ENCODE data around the gene STX10. TPM values are rescaled to one million over a fixed set of nuclear protein-coding genes. Genes with fewer than 3 reads are reported as not detected.
A peak's percentile ranks its signal among the peaks of the same experiment; 100 is the strongest.
"Not testable (repeated sequence)": the region's sequence is repeated elsewhere in the genome, so short reads cannot be mapped to it uniquely, and the experiment has no call there.

STX10 gene
- polyA plus RNA-seq, 1 donor: 47.0 TPM

GRCh38 chr19:13165162-13165997, 15.2 kb upstream of the STX10 start:
- no peak for DNase-seq

GRCh38 chr19:13164343-13165161, 14.4 kb upstream of the STX10 start:
- peak; percentile 88 for DNase-seq

- peak; percentile 82 for DNase-seq
These were observed 13.6 kb upstream of the STX10 start for GRCh38 chr19:13163609-13164342.

DNA sequence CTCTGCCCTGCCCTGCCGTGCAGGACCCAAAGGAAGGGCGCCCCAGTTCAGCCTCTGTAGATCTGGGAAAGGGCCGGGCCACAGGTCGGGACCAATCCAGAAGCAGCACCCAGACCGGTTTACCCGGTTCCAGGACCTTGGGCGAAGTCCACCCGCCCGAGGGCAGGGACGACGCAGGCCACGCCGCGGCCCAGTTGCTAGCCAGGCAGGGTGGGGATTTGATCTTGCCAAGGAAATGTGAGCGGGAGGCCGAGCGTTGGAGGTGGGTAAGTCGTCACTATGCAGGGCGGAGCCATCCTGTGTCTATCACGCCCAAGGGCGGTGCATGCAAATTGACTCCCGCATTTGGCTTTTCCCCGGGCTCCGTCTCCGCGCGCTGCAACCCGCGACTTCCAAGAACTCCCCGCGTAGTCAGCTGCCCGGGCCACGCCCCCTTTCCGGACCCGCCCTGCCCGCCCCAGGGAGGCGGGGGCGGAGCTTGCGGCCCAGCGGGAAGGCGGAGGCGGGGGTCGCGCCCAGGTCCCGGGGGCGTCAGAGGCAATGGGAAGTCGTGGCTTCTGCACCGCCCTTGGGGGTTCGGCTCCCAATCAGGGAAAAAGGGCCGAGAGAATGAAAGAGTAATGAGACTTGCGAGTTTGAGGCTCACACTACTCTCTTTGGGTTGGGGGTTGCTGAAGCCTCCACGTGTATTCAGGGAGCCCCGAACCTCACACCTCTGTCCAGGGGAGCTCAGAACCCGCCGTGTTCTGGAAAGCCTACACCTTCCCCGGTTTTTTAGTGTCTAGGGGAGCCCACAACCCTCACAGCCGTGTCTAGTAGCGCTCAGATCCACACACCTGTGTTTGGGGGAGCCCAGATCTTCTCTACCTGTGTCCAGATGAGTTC, 12.8 kb upstream of the STX10 start:
- DNase-seq: peak; percentile 97

DNA sequence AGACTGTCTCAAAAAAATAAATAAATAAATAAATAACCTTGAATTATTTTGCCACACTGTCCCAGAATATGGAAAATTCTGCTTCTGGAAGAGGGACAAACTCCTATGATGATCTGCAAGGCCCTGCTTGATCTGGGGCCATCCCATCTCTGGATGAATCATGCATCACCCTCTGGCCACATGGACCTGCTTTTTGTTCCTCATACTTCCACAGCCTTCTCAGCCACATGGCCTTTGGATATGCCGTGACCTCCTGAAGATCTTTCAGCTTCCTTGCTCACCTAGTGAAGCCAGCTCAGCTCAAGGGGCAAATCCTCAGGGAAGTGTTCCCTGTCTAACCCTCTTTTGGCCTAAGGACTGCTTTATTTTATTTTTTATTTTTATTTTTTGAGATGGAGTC, 10.4 kb upstream of the STX10 start:
- DNase-seq: no peak

GRCh38 chr19:13159713-13160112, 9.5 kb upstream of the STX10 start:
- DNase-seq: no peak

- DNase-seq: peak; percentile 64
These were observed 5.5 kb upstream of the STX10 start for GRCh38 chr19:13155472-13156359.

GRCh38 chr19:13154911-13155471, 4.8 kb upstream of the STX10 start:
- peak; percentile 86 for DNase-seq

DNA sequence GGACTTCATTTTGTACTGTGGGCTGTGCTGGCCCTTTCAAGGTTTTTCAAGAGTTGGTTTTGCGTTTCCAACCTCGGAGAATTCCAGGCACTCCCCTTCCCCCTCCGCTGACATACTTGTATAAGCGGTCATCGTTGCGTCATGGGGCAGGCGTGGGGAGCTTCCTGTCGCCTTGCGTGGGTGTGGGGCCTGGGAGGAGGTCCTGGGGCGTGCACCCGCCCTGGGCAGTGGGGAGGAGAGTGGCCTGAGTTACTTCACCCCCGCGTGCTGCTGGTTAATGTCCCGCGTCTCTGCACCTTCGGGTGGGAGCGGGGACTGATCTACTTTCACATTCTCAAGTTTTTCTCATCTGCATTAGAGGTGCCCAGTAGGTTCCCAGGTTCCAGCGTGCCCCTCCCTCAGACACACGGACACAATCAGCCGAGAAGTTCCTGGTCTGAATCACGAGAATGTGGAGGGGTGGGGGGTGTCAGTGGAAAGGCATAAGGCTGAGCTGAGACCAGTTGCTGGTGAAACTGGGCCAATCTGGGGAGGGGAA, 4.1 kb upstream of the STX10 start:
- peak; percentile 84 for DNase-seq

DNA sequence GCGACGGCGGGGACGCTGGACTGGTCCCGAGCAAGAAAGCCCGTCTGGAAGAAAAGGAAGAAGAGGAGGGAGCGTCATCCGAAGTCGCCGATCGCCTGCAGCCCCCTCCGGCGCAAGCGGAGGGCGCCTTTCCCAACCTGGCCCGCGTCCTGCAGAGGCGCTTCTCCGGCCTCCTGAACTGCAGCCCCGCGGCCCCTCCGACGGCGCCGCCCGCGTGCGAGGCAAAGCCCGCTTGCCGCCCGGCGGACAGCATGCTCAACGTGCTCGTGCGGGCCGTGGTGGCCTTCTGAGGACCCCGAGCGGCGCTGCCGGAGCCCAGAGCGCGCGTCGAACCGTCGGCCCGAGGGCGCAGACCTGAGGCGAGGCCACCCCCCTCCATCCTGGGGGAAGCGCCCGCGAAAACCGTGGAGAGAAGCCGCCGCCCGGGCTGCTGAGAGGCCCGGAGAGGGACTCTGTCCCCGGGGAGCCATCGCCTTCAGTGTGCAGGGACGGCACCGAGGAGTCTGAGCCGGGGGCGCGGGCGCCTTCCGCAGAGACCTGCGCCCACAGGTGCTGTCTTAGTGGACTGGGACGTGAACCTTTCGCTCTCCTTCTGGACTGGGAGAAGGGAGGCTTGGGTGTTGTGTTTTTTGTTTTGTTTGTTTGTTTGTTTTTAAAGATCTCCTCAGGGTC, 3.5 kb upstream of the STX10 start:
- no peak for DNase-seq

- peak; percentile 98 for DNase-seq
These were observed 2.9 kb upstream of the STX10 start for GRCh38 chr19:13152974-13153568.

DNA sequence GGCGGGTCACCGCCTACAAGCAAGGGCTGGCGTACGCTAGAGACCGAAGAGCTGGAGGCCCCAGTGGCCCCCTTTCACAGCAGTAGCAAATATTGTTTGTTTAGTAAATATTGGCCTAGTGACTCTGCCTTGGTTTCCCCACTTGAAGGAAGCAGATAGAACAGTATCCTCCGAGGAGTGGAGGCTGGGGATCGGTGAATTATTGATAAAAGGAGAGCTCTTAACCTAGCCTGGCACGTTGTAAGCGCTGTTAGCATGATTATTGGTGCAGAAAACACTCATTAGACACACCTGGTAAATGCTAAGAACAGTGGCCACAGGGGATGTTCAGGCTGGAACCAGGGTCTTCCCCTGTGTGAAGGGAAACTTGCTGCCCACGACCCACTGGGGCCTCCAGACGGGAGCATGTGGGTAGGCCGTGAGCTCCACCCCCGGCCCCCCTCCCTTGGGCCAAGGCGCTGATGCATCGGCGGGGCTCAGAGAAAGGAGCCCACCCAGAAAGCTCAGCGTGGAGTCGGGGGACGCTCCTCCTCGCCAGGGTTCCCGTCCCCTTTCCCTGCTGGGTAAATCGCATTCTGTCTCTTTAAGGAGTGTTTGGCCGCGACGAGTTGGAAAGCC, 2.3 kb upstream of the STX10 start:
- no peak for DNase-seq

- DNase-seq: peak; percentile 98
These were observed 1.6 kb upstream of the STX10 start for GRCh38 chr19:13151605-13152355.

GRCh38 chr19:13150931-13151604, 893 bp upstream of the STX10 start:
- peak; percentile 25 for DNase-seq

DNA sequence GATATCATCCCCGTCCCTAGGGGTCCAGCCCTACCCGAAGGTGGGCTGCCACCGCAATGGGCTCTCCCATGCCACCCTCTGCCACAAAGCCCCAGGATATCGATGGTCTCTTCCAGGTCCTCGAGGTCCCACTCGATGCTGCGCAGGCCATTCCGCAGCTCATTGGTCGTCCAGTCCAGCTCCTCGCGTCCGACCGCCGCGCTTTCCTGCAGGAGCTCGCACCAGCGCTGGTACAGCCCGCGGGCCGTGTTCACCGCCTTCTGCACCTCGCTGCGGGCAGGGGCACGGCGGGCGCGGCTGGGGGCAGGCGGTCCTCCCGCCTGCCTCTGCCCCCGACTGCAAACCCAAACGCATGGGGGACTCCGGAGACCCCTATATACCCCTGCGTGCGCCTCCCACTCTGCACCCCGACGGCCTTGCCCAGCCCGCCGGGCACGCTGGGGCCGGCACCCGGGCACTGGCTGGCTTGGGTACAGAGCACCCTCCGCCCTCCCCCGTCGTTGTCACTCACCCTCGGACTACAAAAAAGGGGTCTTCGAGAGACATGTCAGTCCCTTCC, 468 bp downstream of the STX10 start:
- peak; percentile 26 for DNase-seq

DNA sequence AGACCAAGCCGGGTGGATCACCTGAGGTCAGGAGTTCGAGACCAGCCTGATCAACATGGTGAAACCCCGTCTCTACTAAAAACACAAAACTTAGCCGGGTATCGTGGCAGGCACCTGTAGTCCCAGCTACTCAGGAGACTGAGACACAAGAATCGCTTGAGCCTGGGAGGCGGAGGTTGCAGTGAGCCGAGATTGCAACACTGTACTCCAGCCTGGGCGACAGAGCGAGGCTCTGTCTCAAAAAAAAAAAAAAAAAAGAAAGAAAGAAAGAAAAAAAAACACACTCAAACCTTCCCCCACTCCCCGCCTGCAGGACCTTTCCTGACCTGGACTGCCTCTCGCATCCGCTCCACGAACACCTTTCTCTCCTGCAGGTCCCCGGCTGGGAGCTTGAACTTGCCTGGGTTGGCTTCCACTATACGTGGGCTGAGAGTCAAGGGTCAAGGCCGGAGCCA, 975 bp downstream of the STX10 start:
- not testable (repeated sequence) for DNase-seq
